CD4-positive, alpha-beta memory T cell (primary cell): ENCODE data around the gene CLCF1. TPM values are rescaled to one million over a fixed set of nuclear protein-coding genes. Genes with fewer than 3 reads are reported as not detected.

Experiments used
- CTCF ChIA-PET: fragments of 350-600 bp; sonication (Branson Sonifier 250); formaldehyde crosslinking; loops from one replicate; lab custom pipeline; 2021; ENCODE audit warnings: inconsistent platforms; ENCODE audit not compliant: partially characterized antibody; lab: Charles Lee
- POLR2A ChIA-PET: fragments of 350-600 bp; sonication (Branson Sonifier 250); formaldehyde crosslinking; loops from one replicate; lab custom pipeline; 2021; ENCODE audit not compliant: partially characterized antibody; lab: Charles Lee
- DNase-seq, 5 donors: peaks; one replicate each; pipeline versions ENCODE4 v3.0.0 to v3.0.0-alpha.2; 2020 to 2022; ENCODE audit warnings: mixed read lengths in 1 of 5
- H3K27ac ChIP-seq: one replicate; pipeline ENCODE4 v1.7.0; 2013; ENCODE audit warnings: low read depth, low read length
- H3K27me3 ChIP-seq: 2 replicates; pipeline ENCODE4 v1.7.0; 2013; ENCODE audit warnings: mild to moderate bottlenecking, low read length, moderate library complexity; ENCODE audit not compliant: insufficient read depth
- H3K36me3 ChIP-seq: 2 replicates; pipeline ENCODE4 v1.7.0; 2013; ENCODE audit warnings: mild to moderate bottlenecking, low read length, moderate library complexity; ENCODE audit not compliant: insufficient read depth
- H3K4me1 ChIP-seq: 2 replicates; pipeline ENCODE4 v1.7.0; 2013; ENCODE audit warnings: mild to moderate bottlenecking, low read length, moderate library complexity; ENCODE audit not compliant: insufficient read depth
- H3K4me3 ChIP-seq, 2 donors: one replicate each; pipeline ENCODE4 v1.7.0; 2013; ENCODE audit warnings: low read length in 2 of 2, mild to moderate bottlenecking in 1 of 2
- H3K9me3 ChIP-seq, 2 donors: one replicate each; pipeline ENCODE4 v1.7.0; 2013; ENCODE audit warnings: low read length in 2 of 2, control low read depth in 1 of 2; ENCODE audit not compliant: control insufficient read depth in 1 of 2
- H3K27ac Mint-ChIP-seq, 7 donors: one replicate each; pipeline ENCODE4 v1.8.0; 2020 to 2021; ENCODE audit warnings: mixed read lengths in 7 of 7, mild to moderate bottlenecking in 6 of 7, inconsistent platforms in 3 of 7, moderate library complexity in 3 of 7
- H3K27me3 Mint-ChIP-seq, 2 donors: one replicate each; pipeline ENCODE4 v1.8.0; 2020 to 2021; ENCODE audit warnings: mixed read lengths in 2 of 2
- H3K36me3 Mint-ChIP-seq, 2 donors: one replicate each; pipeline ENCODE4 v1.8.0; 2020 to 2021; ENCODE audit warnings: mixed read lengths in 2 of 2, inconsistent platforms in 1 of 2, mild to moderate bottlenecking in 1 of 2
- H3K4me1 Mint-ChIP-seq, 4 donors: one replicate each; pipeline ENCODE4 v1.8.0; 2020 to 2021; ENCODE audit warnings: mixed read lengths in 4 of 4, mild to moderate bottlenecking in 1 of 4
- H3K4me3 Mint-ChIP-seq, 8 donors: one replicate each; pipeline ENCODE4 v1.8.0; 2020 to 2021; ENCODE audit warnings: mixed read lengths in 8 of 8, mild to moderate bottlenecking in 7 of 8, moderate library complexity in 6 of 8, inconsistent platforms in 3 of 8
- H3K9me3 Mint-ChIP-seq, 8 donors: one replicate each; pipeline ENCODE4 v1.8.0; 2020 to 2021; ENCODE audit warnings: mixed read lengths in 8 of 8, mild to moderate bottlenecking in 5 of 8, inconsistent platforms in 3 of 8, moderate library complexity in 1 of 8
- intact Hi-C: fragments of 100-400 bp; cut with micrococcal nuclease; formaldehyde crosslinking; loops from one replicate; pipeline ENCODE4 v1.15.1; 2023
- polyA plus RNA-seq, 2 donors: library from polyadenylated mRNA; unstranded; fragments of 300-500 nt; fragmentation: Illumina TruSeq; gene quantifications; one replicate each; pipeline ENCODE4 v1.2.3, GENCODE V29; 2021
- total RNA-seq, 2 experiments: library from RNA; stranded (reverse); gene quantifications; one replicate each; pipeline ENCODE4 v1.2.3, GENCODE V29; 2021

CLCF1 gene
- total and polyA plus RNA-seq, 4 experiments from 2014 or later, result 0.45 to 6.4 (median 4.9) TPM

- no peaks in the 10 kb centered on the region for H3K27me3 Mint-ChIP-seq
- Histone ChIP-seq H3K4me1 (peaks cover 35% of the 10 kb centered on the region), H3K9me3 (no peaks in the 10 kb centered on the region), H3K4me3 (peak overlapping the region; percentile 91), H3K27ac (peak overlapping the region; percentile 69), H3K36me3 (no peaks in the 10 kb centered on the region), H3K27me3 (no peaks in the 10 kb centered on the region)
- H3K9me3 Mint-ChIP-seq, result peaks cover 0 to 4% (median 0%) of the 10 kb centered on the region in 8 donors
- H3K4me3 Mint-ChIP-seq, result peak overlapping the region; percentile 94 to 99 (median 98)
- CTCF ChIA-PET, result interaction anchor here (0.8 to 11.2 kb wide), 24 partner anchors 9 to 237 kb away, joined by 3 to 155 read pairs (median 5); partner anchors contain the start of genes ANKRD13D, GRK2, POLD4 and SSH3
- peak; percentile 96 to 99 (median 97) for DNase-seq
- peak overlapping the region; percentile 95 to 99 (median 98) for H3K27ac Mint-ChIP-seq
- H3K4me1 Mint-ChIP-seq, result peaks cover 27 to 49% (median 40%) of the 10 kb centered on the region in 4 donors
- POLR2A ChIA-PET, result interaction anchor here (0.6 to 13.1 kb wide), 23 partner anchors 11 to 199 kb away, joined by 3 to 358 read pairs (median 6); partner anchors contain the start of genes ANKRD13D, CLCF1, GRK2 and POLD4
- peaks cover 0 to 4% of the 10 kb centered on the region in 2 donors for H3K36me3 Mint-ChIP-seq
- intact Hi-C loops, result loop anchor here (1.0 to 2.0 kb wide), 8 partner anchors 15 to 236 kb away; partner anchors contain the start of genes GRK2 and SSH3
Observed at GRCh38 chr11:67317205-67317887, 56.1 kb downstream of the CLCF1 start.

- Histone ChIP-seq H3K27me3 (no peaks in the 10 kb centered on the region), H3K4me1 (peaks cover 40% of the 10 kb centered on the region), H3K36me3 (no peaks in the 10 kb centered on the region), H3K4me3 (peak overlapping the region; percentile 91), H3K27ac (peak overlapping the region; percentile 69), H3K9me3 (no peaks in the 10 kb centered on the region)
- Mint-ChIP-seq H3K9me3 (peaks cover 0 to 4% (median 0%) of the 10 kb centered on the region in 8 donors), H3K4me1 (peaks cover 30 to 54% (median 45%) of the 10 kb centered on the region in 4 donors), H3K4me3 (peak overlapping the region; percentile 94 to 99 (median 98)), H3K36me3 (peaks cover 0 to 4% of the 10 kb centered on the region in 2 donors), H3K27ac (peak overlapping the region; percentile 74 to 99 (median 97)), H3K27me3 (no peaks in the 10 kb centered on the region)
- DNase-seq, result peak in 1 of 5 donors; percentile 15
- intact Hi-C loops, result loop anchor here (1.0 to 2.0 kb wide), 8 partner anchors 14 to 236 kb away; partner anchors contain the start of genes GRK2 and SSH3
- POLR2A ChIA-PET, result interaction anchor here (0.9 to 13.1 kb wide), 17 partner anchors 10 to 198 kb away, joined by 3 to 358 read pairs (median 8); partner anchors contain the start of genes ANKRD13D, CLCF1, GRK2 and POLD4
- CTCF ChIA-PET, result interaction anchor here (0.8 to 11.2 kb wide), 19 partner anchors 12 to 236 kb away, joined by 3 to 155 read pairs (median 5); partner anchors contain the start of genes ANKRD13D, GRK2 and SSH3
Observed at GRCh38 chr11:67316882-67317204, 56.6 kb downstream of the CLCF1 start.

GRCh38 chr11:67315325-67315909 is 58.0 kb downstream of the CLCF1 start:
- POLR2A ChIA-PET, result interaction anchor here (1.0 to 13.1 kb wide), 9 partner anchors 14 to 93 kb away, joined by 3 to 358 read pairs (median 7); partner anchors contain the start of genes ANKRD13D, GRK2, POLD4 and SSH3
- intact Hi-C loops, result no loop called here
- no peak overlapping the region for H3K27ac ChIP-seq
- Mint-ChIP-seq H3K4me1 (peaks cover 32 to 65% (median 53%) of the 10 kb centered on the region in 4 donors), H3K27ac (peak overlapping the region in 6 of 7 donors; percentile 43 to 87 (median 77)), H3K4me3 (peak overlapping the region; percentile 29 to 77 (median 60)), H3K27me3 (no peaks in the 10 kb centered on the region), H3K9me3 (peaks cover 0 to 4% (median 0%) of the 10 kb centered on the region in 8 donors), H3K36me3 (peaks cover 0 to 4% of the 10 kb centered on the region in 2 donors)
- peaks cover 51% of the 10 kb centered on the region for H3K4me1 ChIP-seq
- H3K9me3 ChIP-seq, result no peaks in the 10 kb centered on the region
- H3K4me3 ChIP-seq, result no peak overlapping the region
- CTCF ChIA-PET, result interaction anchor here (0.6 to 11.2 kb wide), 8 partner anchors 13 to 250 kb away, joined by 3 to 155 read pairs (median 4); partner anchors contain the start of genes ANKRD13D and GRK2
- DNase-seq, result no peak
- H3K36me3 ChIP-seq, result no peaks in the 10 kb centered on the region
- H3K27me3 ChIP-seq, result no peaks in the 10 kb centered on the region

GRCh38 chr11:67314218-67314617 is 59.2 kb downstream of the CLCF1 start:
- Histone ChIP-seq H3K9me3 (no peaks in the 10 kb centered on the region), H3K27me3 (no peaks in the 10 kb centered on the region), H3K4me3 (no peak overlapping the region), H3K4me1 (peaks cover 51% of the 10 kb centered on the region), H3K36me3 (no peaks in the 10 kb centered on the region), H3K27ac (no peak overlapping the region)
- DNase-seq, result no peak
- H3K36me3 Mint-ChIP-seq, result peaks cover 0 to 4% of the 10 kb centered on the region in 2 donors
- peak overlapping the region in 3 of 8 donors; percentile 7 to 44 (median 23) for H3K4me3 Mint-ChIP-seq
- no peaks in the 10 kb centered on the region for H3K27me3 Mint-ChIP-seq
- intact Hi-C loops, result no loop called here
- ChIA-PET CTCF (interaction anchor here (0.7 to 11.2 kb wide), 6 partner anchors 11 to 90 kb away, joined by 3 to 155 read pairs (median 6); partner anchors contain the start of genes GRK2, POLD4, SSH3 and TBC1D10C), POLR2A (interaction anchor here (1.0 to 13.1 kb wide), 7 partner anchors 12 to 94 kb away, joined by 3 to 358 read pairs (median 7); partner anchors contain the start of genes ANKRD13D, GRK2 and SSH3)
- peak overlapping the region; percentile 37 to 92 (median 82) for H3K27ac Mint-ChIP-seq
- H3K9me3 Mint-ChIP-seq, result peaks cover 0 to 4% (median 0%) of the 10 kb centered on the region in 8 donors
- peaks cover 31 to 70% (median 54%) of the 10 kb centered on the region in 4 donors for H3K4me1 Mint-ChIP-seq

Other genes with a start within 250 kb of the CLCF1 start
- 100 to 1,000 TPM; 299 to 310 TPM for gene GRK2, start 107.1 kb downstream of the CLCF1 start, total RNA-seq
- gene GRK2, start 107.1 kb downstream of the CLCF1 start, polyA plus RNA-seq, result 10 to 100 TPM; 12.8 to 63.7 TPM
- 100 to 1,000 TPM; 244 to 247 TPM for gene ANKRD13D, start 84.3 kb downstream of the CLCF1 start, total RNA-seq
- 10 to 100 TPM; 12.0 to 31.3 TPM for gene ANKRD13D, start 84.3 kb downstream of the CLCF1 start, polyA plus RNA-seq
- 10 to 100 TPM; 22.5 to 26.3 TPM for gene SSH3, start 70.1 kb downstream of the CLCF1 start, total RNA-seq
- gene SSH3, start 70.1 kb downstream of the CLCF1 start, polyA plus RNA-seq, result 1 to 10 TPM in 1 of 2 donors, under 1 TPM in 1; 0.79 to 6.5 TPM
- gene POLD4, start 20.1 kb downstream of the CLCF1 start, total RNA-seq, result 10 to 100 TPM; 87.9 to 91.3 TPM
- gene POLD4, start 20.1 kb downstream of the CLCF1 start, polyA plus RNA-seq, result 10 to 100 TPM; 93.6 to 96.2 TPM
- 10 to 100 TPM; 51.8 to 55.9 TPM for gene RAD9A, start 18.4 kb upstream of the CLCF1 start, total RNA-seq
- gene RAD9A, start 18.4 kb upstream of the CLCF1 start, polyA plus RNA-seq, result 1 to 10 TPM; 6.7 to 8.3 TPM
- 100 to 1,000 TPM; 159 to 161 TPM for gene PPP1CA, start 28.3 kb upstream of the CLCF1 start, total RNA-seq
- gene PPP1CA, start 28.3 kb upstream of the CLCF1 start, polyA plus RNA-seq, result 100 to 1,000 TPM; 474 to 774 TPM
- 100 to 1,000 TPM; 371 to 382 TPM for gene TBC1D10C, start 30.5 kb upstream of the CLCF1 start, total RNA-seq
- gene TBC1D10C, start 30.5 kb upstream of the CLCF1 start, polyA plus RNA-seq, result 100 to 1,000 TPM; 316 to 331 TPM
- 1 to 10 TPM; 2.3 to 3.3 TPM for gene CARNS1, start 42.1 kb upstream of the CLCF1 start, total RNA-seq
- gene CARNS1, start 42.1 kb upstream of the CLCF1 start, polyA plus RNA-seq, result under 1 TPM; 0.45 to 0.81 TPM
- gene RPS6KB2, start 54.9 kb upstream of the CLCF1 start, total RNA-seq, result 10 to 100 TPM; 78.1 to 79.9 TPM
- gene RPS6KB2, start 54.9 kb upstream of the CLCF1 start, polyA plus RNA-seq, result 10 to 100 TPM; 55.2 to 58.3 TPM
- 100 to 1,000 TPM; 208 to 228 TPM for gene PTPRCAP, start 64.1 kb upstream of the CLCF1 start, total RNA-seq
- 100 to 1,000 TPM; 613 TPM for gene PTPRCAP, start 64.1 kb upstream of the CLCF1 start, polyA plus RNA-seq
- 10 to 100 TPM; 22.7 to 23.2 TPM for gene CORO1B, start 69.9 kb upstream of the CLCF1 start, total RNA-seq
- gene CORO1B, start 69.9 kb upstream of the CLCF1 start, polyA plus RNA-seq, result 10 to 100 TPM; 79.1 to 92.2 TPM
- gene GPR152, start 79.1 kb upstream of the CLCF1 start, total RNA-seq, result not detected
- 1 to 10 TPM in 1 of 2 donors, under 1 TPM in 1; 0.35 to 1.7 TPM for gene GPR152, start 79.1 kb upstream of the CLCF1 start, polyA plus RNA-seq
- 1 to 10 TPM; 1.4 to 2.3 TPM for gene CABP4, start 81.8 kb upstream of the CLCF1 start, total RNA-seq
- gene CABP4, start 81.8 kb upstream of the CLCF1 start, polyA plus RNA-seq, result under 1 TPM; 0.27 to 0.84 TPM
- gene TMEM134, start 95.7 kb upstream of the CLCF1 start, total RNA-seq, result 10 to 100 TPM; 90.1 to 99.1 TPM
- 100 to 1,000 TPM; 152 to 162 TPM for gene TMEM134, start 95.7 kb upstream of the CLCF1 start, polyA plus RNA-seq
- 100 to 1,000 TPM; 131 to 132 TPM for gene AIP, start 109.4 kb upstream of the CLCF1 start, total RNA-seq
- 100 to 1,000 TPM; 152 to 185 TPM for gene AIP, start 109.4 kb upstream of the CLCF1 start, polyA plus RNA-seq
- gene PITPNM1, start 131.8 kb upstream of the CLCF1 start, total RNA-seq, result 100 to 1,000 TPM; 137 to 143 TPM
- 10 to 100 TPM; 15.0 to 43.6 TPM for gene PITPNM1, start 131.8 kb upstream of the CLCF1 start, polyA plus RNA-seq
- 10 to 100 TPM; 85.8 to 86.0 TPM for gene CDK2AP2, start 134.6 kb upstream of the CLCF1 start, total RNA-seq
- gene CDK2AP2, start 134.6 kb upstream of the CLCF1 start, polyA plus RNA-seq, result 100 to 1,000 TPM in 1 of 2 donors, 10 to 100 TPM in 1; 83.3 to 152 TPM
- not detected for gene CABP2, start 149.8 kb upstream of the CLCF1 start, total RNA-seq
- not detected for gene CABP2, start 149.8 kb upstream of the CLCF1 start, polyA plus RNA-seq
- 100 to 1,000 TPM; 134 to 143 TPM for gene GSTP1, start 210.2 kb upstream of the CLCF1 start, total RNA-seq
- gene GSTP1, start 210.2 kb upstream of the CLCF1 start, polyA plus RNA-seq, result 100 to 1,000 TPM; 236 to 245 TPM
- 100 to 1,000 TPM; 204 to 212 TPM for gene NDUFV1, start 233.3 kb upstream of the CLCF1 start, total RNA-seq
- gene NDUFV1, start 233.3 kb upstream of the CLCF1 start, polyA plus RNA-seq, result 100 to 1,000 TPM; 124 to 133 TPM